NCI-H1694 treated with DMSO at 0.1 percent for 48 hours (cell line): ENCODE data around the gene GBX1.

ENCODE experiments used
- DNase-seq: peaks from one replicate; lab custom pipeline; 2025; lab: John Stamatoyannopoulos, UW

Gene GBX1

DNA sequence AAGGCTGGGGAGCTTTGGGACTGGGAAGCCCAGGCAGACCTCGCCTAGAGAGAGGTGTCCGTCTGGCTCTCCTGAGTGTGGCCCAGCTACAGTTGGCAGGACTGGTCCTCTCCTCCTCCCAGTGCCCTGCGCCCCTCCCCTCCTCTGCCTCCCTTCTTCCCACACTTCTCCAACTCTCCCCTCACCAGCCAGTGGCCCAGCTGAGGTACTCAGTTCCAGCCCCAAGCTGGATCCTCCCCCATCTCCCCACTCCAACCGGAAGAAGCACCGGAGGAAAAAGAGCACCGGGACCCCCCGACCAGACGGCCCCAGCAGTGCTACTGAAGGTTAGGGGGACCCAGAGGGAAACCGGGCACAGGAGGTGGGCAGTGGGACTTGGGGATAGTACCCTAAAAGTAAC lies 27.7 kb downstream of the GBX1 start:
- DNase-seq, result no peak

DNA sequence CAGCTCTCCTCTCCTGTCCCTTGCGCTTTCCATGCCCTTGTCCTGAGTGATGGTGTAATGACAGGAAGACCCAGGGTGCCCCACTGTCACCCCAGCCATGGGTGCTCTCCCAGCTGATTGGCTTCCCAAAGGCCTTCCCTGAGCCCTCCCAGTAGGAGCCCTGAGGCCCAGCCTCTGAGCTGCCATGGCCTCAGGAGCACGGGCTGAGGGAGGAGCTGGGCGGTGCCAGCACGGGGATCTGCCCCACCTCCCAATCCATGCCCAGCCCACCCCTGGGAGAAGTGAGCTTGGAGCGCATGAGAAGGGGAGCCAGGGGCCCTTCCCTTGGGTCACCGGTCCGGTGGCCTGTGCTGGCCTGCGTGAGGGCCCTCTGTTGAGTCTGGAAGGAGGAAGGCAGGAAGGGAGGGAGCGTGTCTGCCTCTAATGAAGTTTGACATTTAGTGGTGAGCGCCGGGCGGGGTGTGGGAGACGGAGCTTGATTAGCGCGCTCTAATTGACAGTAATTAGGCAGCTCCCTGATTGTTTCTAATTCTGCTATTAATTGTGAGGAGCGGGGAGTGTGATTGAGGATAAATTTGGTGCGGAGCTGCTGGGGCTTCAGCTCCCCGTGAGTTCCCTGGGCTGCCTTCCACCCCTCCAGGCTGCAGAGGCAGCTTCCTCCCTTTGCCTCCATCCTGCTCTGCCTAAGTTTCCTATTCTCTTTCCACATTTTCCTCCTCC lies 28.3 kb downstream of the GBX1 start:
- no peak for DNase-seq

DNA sequence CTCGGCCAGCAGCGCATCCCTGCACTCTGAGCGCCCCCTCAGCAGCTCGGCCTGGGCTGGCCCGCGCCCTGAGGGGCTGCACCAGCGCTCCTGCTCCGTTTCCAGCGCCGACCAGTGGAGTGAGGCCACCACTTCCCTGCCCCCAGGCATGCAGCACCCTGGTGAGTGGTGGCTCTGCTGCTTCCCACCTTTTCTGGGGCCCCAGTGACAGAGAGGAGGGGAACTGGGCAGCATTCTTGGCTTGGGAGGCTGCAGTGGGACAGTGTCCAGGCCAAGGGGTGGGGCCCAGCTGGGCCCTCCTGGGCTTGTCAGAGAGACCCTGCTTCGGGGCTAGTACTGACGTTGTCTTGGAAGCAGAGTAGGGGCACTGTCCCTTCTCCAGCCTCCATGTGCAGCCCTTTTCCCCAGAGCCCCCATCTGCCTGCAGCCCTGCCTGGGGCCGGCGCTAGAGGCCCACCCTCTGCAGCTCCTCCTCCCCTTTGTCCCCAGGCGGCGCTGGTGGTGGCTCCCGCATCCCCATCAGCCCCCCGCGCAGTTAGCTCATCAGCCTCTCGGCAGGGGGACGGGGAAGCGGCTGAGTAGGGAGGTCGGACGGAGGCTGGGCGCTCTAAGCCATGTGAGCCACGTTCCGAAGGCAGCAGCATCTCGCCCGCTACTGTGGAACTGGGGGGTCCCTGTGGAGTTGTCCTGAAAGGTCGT lies 29.2 kb downstream of the GBX1 start:
- no peak for DNase-seq

DNA sequence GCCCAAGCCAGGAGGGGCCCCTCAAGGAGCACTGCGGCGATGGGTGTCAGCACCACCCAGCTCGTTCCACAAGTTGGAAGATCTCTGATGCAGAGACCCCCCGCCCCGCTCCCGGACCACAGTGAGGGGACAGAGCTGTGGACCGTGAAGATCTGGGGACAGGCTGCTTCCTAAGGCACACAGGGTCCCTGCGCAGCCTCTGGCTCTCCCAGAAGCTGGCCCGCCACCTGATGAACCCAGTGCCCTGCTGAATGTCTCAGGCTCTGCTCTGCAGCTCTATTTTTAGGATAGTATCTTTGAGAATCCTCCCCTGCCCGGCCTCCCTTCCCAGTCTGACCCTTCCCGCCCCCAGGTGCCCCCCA lies 29.7 kb downstream of the GBX1 start:
- no peak for DNase-seq

DNA sequence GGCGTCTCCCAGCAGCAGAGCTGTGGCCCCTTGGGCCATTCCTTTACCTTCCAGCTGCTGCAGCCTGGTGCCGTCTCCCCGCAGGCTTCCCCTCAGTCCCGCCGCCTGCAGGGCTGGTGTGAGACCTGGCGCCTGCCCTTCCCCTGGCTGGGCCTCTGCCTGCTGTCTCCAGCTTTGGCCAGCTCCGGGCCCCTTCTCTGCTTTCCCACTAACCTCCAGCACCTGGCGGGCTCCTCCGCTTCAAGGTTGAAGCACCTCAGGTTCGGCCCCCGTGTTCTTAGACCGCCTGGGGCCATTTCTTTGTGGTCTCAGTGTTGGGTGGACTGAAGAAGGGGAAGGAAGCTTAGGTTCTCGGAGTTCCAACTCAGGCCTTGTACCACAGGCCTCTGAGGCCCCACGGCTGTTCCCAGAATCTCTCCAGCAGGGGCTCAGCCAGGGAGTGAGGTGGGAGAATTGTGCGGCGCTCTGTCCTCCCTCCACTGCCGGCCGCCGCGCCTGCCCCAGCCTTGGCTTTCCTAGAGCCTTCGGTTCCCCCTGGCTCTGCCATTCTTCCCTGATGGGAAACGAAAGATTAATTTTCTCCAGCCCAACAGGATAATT lies 30.3 kb downstream of the GBX1 start:
- DNase-seq, result no peak

DNA sequence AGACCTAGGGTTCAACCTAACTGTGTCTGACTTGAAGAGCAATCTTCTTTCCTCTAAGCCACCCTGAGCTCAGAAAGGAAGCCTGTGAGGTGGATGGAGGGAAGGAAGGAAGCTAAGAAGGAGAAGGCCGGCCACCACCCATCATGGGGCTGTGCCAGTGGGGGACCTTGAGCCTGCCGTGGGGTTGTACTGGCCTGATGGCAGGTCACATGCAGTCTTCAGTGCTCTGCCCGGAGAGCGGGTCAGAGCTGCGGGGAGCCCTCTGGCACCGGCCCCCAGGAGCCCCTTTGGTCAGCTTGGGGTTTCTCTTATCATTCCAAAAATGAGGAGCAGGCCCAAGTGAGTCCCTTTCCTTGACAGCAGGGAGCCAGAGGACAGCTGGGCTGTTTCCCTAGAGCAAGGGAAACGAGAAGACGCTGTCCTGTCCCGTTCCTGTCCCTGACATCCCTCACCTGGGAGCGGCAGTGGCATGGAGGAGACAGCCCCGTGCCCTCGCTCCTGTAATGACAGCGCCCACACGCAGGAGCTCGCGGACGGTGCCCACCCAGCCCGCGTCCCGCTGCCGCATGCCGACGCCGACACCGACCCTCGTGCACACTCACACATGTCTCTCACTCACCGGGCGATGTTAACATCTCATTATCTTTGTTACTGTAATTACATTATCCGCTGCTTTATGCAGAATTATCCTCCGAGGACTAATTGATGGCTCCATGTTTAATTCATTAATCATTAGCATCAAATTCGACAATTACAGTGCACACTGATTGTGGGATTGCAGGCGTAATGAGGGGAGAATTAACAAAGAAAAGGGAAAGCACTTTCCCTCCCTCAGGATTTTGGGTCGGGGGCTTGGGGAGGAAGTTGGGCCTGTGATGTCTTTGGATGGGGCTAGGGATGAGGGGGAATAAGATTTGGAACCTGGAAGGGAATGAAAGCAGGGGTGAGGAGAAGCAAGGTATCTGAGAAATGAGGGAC lies 31.3 kb downstream of the GBX1 start:
- DNase-seq, result no peak

DNA sequence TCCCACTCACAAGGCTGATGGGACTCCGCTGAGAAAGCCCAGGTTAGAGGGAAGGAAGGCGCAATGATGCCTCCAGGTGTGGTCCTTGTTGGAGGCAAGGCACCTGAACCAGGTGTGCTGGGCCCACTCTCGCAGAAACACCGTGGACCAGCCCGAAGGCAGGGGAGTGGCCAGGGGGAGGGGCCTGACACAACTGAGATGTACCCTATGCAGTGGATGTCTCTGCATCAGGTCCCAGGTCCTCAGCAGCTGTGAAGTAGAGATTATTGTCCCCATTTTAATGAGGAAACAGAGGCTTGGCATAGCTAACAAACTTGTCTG lies 32.0 kb downstream of the GBX1 start:
- DNase-seq, result no peak

DNA sequence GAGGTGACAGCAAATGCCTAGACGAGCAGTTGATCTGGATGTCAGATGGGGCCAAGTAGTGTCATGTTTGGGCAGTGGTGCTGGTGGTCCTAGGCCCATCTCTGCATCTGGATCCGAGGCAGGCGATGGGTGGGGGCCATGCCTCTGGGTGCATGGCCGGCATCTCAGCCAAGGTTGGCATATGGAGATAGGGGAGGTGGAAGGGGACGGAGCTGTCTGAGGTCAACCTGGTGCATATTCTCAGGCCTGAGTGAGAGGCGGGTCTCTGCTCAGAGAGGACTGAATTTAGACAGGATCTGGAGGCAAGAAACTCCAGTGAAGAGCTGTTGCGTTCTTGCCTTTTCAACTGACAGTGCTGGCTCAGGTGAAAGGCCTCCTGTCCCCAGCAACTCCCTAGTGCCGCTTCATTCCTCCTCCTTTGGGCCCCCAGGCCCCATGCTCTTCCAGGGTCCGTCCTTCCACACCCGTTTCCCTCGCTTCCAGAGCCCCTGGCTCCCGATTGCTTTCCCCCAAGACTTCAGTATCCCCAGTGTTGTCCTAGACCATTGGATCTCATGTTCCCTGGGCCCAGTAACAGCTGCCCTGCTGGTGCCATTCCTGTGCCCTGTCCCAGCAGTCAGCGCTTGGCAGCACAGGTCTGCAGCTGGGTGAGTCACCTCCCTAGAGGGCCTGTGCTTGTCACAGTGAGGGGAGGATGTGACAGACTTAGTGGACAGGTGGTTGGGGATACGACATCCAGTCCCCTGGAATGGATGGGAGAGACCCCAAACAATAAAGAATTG lies 32.6 kb downstream of the GBX1 start:
- no peak for DNase-seq

DNA sequence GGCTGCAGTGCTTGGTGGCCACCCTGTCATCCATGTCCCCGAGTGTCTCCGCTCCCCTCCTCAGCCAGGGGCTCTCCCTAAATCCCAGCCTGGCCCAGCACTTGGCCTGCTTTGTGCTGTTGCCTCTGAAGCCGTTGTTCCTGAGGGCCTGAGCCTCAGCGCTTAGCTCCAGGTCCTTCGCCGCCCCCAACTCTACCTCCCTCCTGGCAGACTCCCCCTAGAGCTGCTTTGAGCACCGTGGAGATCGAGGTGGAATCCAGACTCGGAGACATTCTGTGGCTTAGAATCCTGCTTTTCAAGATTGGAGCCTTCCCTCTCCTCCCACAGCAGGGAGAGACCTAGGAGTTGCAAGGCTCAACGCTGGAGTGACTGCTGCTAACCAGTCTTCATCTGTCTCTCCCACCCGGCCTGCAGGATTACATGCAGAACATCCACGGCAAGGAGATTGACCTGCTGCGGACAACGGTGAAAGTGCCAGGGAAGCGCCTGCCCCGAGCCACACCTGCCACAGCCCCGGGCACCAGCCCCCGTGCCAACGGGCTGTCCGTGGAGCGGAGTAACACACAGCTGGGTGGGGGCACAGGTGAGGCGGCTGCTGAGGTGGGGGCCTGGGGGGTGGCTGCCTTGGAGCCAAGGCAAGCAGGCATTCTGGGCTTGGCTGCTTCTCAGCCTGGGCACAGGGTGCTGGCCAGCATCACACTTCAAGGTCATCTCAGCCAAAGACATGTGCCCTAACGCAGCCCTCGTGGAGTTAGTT lies 33.3 kb downstream of the GBX1 start:
- no peak for DNase-seq

DNA sequence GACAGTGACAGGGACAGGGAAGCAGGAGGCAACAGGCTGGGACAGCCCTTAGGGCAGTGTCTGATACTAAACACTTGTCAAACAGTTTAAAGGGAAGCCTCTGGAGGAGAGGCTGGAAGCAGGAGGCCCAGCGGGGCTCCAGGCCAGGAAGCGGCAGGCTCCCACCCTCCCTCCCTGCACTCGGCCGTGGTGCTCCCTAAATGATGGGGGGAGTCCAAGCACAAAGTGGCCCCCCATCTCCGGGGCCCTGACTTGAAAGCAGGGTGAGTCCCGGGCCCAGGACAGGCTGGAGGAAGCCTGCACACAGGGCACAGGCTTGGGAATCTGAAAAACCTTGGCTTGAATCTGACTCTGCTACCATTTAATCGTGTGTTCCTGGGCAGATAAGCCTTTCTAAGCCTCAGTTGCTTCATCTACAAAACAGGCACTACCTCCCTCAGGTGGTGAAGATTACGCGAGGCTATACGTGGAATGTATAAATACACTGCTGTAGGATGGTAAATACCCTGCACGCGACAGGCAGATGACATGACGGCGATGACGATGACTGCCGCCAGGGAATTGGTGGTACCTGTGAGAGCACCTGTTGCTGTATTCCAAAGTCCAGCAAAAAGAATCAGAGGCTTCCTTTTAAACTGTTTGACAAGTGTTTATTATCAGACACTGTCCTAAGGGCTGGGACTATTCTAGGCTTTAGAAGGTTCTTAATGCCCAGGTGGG lies 34.1 kb downstream of the GBX1 start:
- no peak for DNase-seq

DNA sequence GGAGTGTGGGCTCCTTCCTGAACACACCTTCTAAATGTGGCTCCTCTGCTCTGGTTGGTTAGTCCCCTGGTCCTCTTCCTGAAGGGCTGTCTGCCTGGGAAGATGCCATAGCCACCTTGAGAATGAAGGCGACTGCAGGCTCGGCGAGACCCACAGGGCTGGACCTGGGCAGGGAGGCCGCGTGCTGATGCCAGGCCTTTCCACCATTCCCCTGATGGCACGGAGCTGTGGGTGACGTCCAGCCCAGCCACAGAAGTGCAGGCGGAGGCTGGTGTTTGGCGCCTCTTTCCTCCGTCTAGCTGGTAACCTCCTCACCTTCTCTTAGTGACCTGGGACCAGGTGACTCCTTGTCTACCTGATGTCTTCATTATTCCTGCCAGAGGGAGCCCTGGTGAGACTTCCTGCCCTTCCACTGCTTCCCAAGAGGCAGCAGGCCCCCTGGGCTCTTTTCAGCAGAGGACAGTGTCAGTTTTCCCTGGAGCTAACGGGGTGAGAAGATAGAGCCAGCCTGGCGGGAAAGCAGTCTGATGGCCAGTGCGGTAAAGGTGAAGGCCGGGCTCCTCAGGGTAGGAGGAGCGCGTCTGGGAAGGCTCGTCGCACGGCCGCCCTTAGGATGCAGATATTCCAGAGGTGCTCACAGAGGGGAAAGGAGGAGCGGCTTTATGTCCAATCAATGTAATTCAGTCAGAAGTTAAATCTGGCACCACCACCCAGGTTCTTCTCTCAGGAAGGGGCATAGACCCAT lies 34.9 kb downstream of the GBX1 start:
- no peak for DNase-seq

DNA sequence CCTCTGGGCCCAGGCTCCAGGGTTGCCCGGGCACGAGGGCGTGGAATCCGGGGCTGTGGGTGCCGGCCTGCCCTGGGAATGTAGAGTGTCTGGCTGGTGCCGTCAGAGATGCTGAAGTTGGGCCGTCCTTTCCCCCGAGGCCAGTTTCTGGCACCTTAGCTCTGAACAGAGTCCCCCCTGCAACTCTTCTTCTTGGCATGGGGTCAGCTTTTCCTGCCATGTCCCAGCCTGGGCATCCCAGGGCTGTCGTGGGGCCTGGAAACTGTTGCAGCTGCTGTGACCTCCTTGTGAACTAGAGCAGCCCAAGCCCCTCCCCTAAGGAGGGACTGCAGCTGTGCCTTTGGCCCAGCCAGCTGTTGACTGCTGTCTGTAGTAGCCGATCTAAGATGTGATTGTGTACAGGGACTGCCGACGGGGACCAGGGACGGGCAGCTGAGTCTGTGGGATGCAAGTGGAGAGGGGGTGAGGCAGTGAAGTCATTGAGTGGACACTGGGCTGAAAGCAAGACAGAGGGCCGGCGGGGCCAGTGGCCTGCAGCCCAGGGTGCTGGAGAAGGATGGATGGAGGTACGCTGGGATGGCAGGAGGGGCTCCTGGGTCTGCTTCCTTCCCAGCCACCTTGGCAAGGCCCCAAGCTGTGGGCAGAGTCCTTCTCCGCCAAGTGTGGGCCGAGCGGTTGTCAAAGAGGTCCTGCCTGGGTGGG lies 35.8 kb downstream of the GBX1 start:
- DNase-seq, result no peak

DNA sequence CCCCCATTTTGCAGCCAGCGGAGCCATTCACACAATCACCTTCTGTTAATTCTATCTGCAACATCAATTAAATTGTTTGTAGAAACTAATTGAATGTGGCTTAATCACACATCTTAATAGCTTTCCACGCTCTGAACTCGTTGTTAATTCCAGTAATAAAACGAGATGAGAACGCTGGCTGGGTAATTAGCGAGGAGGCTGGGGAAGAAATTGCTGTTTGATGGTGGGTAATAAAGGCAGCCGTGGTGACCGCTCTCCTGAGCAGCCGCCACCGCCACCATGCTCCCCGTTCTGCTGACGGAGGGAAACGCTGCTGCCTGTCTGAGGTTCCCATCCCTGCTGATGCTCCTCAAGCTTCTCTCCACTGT lies 36.3 kb downstream of the GBX1 start:
- DNase-seq, result no peak

DNA sequence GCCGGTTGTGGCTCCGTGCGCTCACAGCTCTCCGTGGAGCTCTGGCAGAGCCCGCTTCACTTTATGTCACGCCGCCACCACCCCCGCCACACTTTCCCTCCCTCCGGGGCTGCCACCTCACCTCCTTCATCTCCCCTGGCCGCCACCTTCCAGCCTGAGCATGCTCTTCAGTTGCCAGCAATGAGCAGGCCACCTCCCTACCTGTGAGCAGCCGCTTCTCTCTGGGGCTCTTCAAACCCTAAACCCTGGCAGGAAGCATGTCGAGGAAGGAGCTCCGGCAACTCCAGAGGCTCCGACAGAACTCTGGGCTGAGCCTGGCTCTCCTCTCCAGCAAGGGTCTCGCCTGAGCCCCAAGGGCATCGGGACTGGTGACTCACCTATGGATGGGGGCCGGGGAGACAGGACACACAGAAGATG lies 36.7 kb downstream of the GBX1 start:
- DNase-seq, result no peak

DNA sequence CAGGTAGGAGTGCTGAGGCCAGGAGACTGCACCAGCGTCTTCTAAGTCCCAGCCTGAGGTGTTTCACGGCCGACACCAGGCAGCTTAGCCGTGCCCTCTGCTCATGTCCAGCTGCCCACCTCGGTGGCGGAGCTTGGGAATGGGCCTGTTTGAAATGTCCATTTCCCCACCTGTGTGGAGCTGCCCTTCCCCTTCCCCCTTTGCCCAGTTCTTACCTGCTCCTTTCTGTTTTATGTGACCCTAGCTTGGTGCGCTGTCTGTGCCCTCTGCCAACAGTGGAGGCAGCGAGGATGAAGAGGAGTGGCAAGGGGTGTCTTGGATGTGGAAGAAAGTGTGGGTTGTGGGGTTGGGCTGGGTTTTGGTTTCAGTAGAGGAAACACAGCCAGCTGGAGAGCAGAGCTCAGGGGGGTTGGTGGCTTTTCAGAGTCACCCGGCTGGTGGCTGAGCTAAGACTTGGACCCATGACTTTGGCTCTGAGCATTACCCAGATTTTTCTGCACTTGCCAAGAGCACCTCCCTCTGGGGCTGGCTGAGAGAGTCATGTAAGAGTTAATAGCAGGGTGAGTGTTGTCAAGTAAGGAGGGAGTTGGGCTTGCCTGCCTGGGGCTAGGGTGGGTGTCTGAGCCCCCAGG lies 37.4 kb downstream of the GBX1 start:
- DNase-seq, result no peak

DNA sequence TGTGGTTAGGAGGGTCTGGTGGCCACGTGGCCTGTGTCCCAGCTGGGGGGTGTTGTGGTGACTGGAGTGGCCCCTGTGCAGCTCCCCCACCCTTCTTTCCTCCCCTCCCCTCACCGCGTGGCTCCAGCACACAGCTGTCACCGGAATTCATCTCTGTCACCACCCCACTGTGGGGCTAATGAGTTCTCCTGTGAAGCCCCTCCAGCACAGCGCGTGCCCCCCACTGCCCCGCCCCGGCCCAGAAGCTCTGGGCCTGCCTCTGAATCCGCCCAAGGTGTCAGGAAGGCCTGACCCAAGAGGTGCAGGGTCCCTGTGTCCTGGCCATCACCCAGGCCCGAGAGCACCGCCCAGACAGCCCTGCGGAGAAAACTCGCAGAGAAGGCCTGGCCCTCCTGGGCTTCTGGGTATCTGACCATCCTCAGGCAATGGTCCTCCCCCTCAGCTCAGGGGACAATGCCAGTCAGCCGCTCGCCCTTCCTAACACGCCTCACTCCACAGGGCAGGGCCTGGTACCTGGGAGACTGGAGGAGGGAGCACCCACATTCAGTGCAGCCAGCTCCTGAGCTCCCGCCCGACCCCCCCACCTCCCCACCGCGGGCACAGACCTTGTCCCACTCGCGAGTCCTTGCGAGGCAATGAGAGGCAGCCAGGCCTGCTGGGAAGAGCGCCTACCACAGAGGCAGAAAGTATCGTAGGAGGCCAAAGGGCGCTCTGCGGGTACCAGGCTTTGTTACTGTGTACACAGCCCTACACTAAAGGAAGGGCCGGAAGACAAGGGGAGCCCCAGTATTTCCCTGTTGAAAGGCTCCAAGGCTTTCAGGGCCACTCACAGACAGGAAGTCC lies 38.2 kb downstream of the GBX1 start:
- no peak for DNase-seq

DNA sequence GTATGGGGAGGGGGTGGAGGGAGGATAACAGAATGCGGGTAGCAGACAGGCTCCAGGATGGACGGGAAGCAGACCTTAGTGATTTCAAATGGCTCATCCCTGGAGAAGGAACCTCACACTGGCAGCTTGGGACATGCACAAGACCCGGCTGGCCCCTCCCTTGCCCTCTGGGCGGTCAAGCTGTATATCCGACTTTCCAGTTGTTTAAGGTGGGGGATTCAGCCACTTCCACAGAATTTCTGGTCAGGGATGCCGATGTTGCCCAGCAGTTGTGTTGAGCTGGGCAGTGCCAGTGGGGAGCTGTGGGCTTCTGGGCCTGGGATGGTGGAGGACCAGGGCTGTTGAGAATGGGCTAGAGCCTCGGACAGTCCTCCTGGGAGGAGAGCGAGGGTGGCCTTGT lies 38.8 kb downstream of the GBX1 start:
- DNase-seq, result no peak

DNA sequence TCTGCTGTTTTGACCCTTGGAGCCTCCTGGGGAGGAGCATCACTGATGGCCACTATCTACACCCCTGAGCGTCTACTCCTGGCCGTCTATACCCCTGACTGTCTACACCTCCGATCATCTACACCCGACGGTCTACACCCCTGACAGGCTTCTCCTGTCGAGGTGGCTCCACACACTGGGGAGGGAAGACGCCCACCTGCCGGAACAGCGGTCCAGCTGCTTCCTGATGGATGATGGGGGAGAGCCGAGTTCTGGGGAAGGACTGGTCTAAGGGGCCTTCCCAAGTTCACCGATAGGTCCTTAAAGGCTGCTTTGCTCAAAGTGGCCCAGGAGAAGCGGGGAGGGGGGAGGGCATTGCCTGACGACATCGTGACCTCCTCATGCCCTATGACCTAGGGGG lies 39.4 kb downstream of the GBX1 start:
- no peak for DNase-seq
